Activated B cell treated with CpG ODN at 0.5 μM for 24 hours (primary cell): Measurements from ENCODE around the gene PCGF6. TPM values are rescaled to one million over a fixed set of nuclear protein-coding genes. Genes with fewer than 3 reads are reported as not detected.

Experiments
- ATAC-seq: fragments of 200-7000 bp; cut with Tn5 transposase; one replicate; pipeline ENCODE4 v1.10.0; 2021; ENCODE audit warnings: low read depth, mild to moderate bottlenecking, moderate library complexity
- CTCF ChIA-PET: fragments of 350-600 bp; sonication (Branson Sonifier 250); formaldehyde crosslinking; loops from one replicate; lab custom pipeline; 2021; ENCODE audit warnings: antibody characterized with exemption; lab: Charles Lee
- POLR2A ChIA-PET: fragments of 350-600 bp; sonication (Branson Sonifier 250); formaldehyde crosslinking; loops from one replicate; lab custom pipeline; 2021; ENCODE audit warnings: antibody characterized with exemption; lab: Charles Lee
- DNase-seq: peaks from one replicate; pipeline ENCODE4 v3.0.0; 2022
- H3K27ac Mint-ChIP-seq: one replicate; pipeline ENCODE4 v1.8.0; 2020; ENCODE audit warnings: mixed read lengths
- H3K27me3 Mint-ChIP-seq: one replicate; pipeline ENCODE4 v1.8.0; 2021; ENCODE audit warnings: mixed read lengths
- H3K36me3 Mint-ChIP-seq: one replicate; pipeline ENCODE4 v1.8.0; 2021; ENCODE audit warnings: low read depth, mixed read lengths
- H3K4me1 Mint-ChIP-seq: one replicate; pipeline ENCODE4 v1.8.0; 2021; ENCODE audit warnings: mixed read lengths
- H3K4me3 Mint-ChIP-seq: one replicate; pipeline ENCODE4 v1.8.0; 2020; ENCODE audit warnings: mild to moderate bottlenecking, mixed read lengths
- H3K9me3 Mint-ChIP-seq: one replicate; pipeline ENCODE4 v1.8.0; 2020; ENCODE audit warnings: mixed read lengths
- CTCF ChIP-seq: fragments of 200-600 bp; IDR thresholded peaks from one replicate; pipeline ENCODE4 v1.8.0; 2022; ENCODE audit warnings: antibody characterized with exemption, mild to moderate bottlenecking
- intact Hi-C: fragments of 100-400 bp; cut with micrococcal nuclease; formaldehyde crosslinking; loops from one replicate; pipeline ENCODE4 v1.15.1; 2024
- total RNA-seq: library from RNA; stranded (reverse); gene quantifications from 2 replicates; pipeline ENCODE4 v1.2.3, GENCODE V29; 2022

The PCGF6 gene
- total RNA-seq, 1 donor from 2014 or later: 7.3 TPM

DNA sequence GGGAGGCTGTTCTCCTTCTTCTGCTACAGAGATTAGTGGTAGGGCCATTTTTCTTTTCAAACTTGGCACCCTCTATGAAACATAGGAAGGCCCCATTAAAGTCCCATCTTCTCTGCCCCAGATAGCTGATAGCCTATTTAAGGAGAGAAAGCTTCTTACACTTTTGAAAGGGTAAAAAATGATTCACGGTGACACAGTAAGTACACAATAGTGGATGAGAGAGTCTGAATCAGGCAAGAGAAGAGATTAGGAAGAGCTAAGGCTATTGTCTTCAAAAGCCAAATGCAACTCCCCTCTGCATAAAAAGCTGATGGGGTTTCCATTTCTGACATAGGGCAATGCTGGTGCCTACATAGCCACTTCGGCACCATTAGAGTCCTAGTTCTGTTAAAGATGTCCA lies 70.4 kb downstream of the PCGF6 start:
- TF ChIP-seq CTCF: no peak
- Mint-ChIP-seq H3K36me3 (no peaks in the 10 kb centered on the region), H3K27me3 (peaks cover 63% of the 10 kb centered on the region), H3K4me1 (peaks cover 8% of the 10 kb centered on the region), H3K4me3 (no peak overlapping the region), H3K9me3 (no peaks in the 10 kb centered on the region), H3K27ac (no peak overlapping the region)
- ATAC-seq (no peak), DNase-seq (no peak)
- intact Hi-C loops: no loop called here
- POLR2A ChIA-PET: no interaction called here
- CTCF ChIA-PET: no interaction called here

DNA sequence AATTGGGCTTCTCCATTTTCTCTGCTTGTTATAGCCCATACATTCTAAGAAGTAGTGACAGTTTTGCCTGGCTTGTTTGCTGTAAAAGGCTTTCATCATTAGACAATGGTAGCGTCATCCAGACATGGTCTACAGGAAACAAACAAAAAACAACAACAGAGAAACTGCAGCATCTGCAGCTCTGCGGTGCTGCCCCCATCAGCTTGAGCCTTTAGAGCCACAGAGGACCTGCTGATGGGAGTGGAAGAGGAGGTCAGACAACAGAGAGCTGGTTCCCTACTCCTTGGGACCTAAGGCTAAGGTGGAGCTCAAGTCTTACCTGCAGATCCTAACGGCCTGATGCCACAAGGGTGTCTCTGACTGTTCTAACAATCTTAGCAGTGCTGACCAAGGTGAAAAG lies 70.9 kb downstream of the PCGF6 start:
- no peak for ATAC-seq
- intact Hi-C loops: no loop called here
- DNase-seq: no peak
- H3K27ac Mint-ChIP-seq: no peak overlapping the region
- no peak for TF ChIP-seq CTCF
- peaks cover 68% of the 10 kb centered on the region for H3K27me3 Mint-ChIP-seq
- H3K36me3 Mint-ChIP-seq: no peaks in the 10 kb centered on the region
- ChIA-PET POLR2A (no interaction called here), CTCF (no interaction called here)
- H3K4me3 Mint-ChIP-seq: no peak overlapping the region
- no peaks in the 10 kb centered on the region for H3K9me3 Mint-ChIP-seq
- H3K4me1 Mint-ChIP-seq: peaks cover 8% of the 10 kb centered on the region

GRCh38 chr10:103278862-103279298 lies 72.1 kb downstream of the PCGF6 start:
- H3K36me3 Mint-ChIP-seq: no peaks in the 10 kb centered on the region
- TF ChIP-seq CTCF: no peak
- no peak for ATAC-seq
- no peak overlapping the region for H3K27ac Mint-ChIP-seq
- POLR2A ChIA-PET: no interaction called here
- no peak overlapping the region for H3K4me3 Mint-ChIP-seq
- intact Hi-C loops: no loop called here
- H3K9me3 Mint-ChIP-seq: no peaks in the 10 kb centered on the region
- peaks cover 63% of the 10 kb centered on the region for H3K27me3 Mint-ChIP-seq
- DNase-seq: peak; percentile 21
- CTCF ChIA-PET: interaction anchor here (1.0 kb wide), 1 partner anchor 35 kb away, joined by 3 read pairs; no protein-coding TSS in a partner anchor
- peaks cover 8% of the 10 kb centered on the region for H3K4me1 Mint-ChIP-seq

DNA sequence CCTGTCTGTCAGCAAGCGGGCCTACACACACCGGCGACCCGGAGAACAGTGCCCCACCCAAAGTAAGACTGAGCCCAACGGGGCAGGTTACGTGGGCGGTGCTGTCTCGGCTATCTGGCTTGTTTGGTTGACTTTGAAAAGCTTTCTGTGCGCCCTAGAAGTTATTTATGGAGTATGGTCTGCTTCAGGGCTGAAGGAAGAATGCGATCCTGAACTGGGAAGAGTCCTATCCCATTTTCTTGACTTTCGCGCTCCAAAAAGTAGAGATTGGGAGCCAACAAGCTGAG lies 72.5 kb downstream of the PCGF6 start:
- intact Hi-C loops: no loop called here
- CTCF ChIA-PET: interaction anchor here (1.0 kb wide), 1 partner anchor 34 kb away, joined by 3 read pairs; no protein-coding TSS in a partner anchor
- TF ChIP-seq CTCF: no peak

GRCh38 chr10:103277713-103278536 lies 73.0 kb downstream of the PCGF6 start:
- Mint-ChIP-seq H3K4me1 (peaks cover 8% of the 10 kb centered on the region), H3K27ac (no peak overlapping the region), H3K4me3 (no peak overlapping the region), H3K9me3 (no peaks in the 10 kb centered on the region), H3K27me3 (peaks cover 67% of the 10 kb centered on the region), H3K36me3 (no peaks in the 10 kb centered on the region)
- intact Hi-C loops: no loop called here
- no peak for ATAC-seq
- CTCF ChIA-PET: no interaction called here
- POLR2A ChIA-PET: no interaction called here
- no peak for DNase-seq
- no peak for TF ChIP-seq CTCF

More for the DNA sequence above, 72.5 kb downstream of the PCGF6 start:
- Mint-ChIP-seq H3K27me3 (peaks cover 66% of the 10 kb centered on the region), H3K4me3 (no peak overlapping the region), H3K36me3 (no peaks in the 10 kb centered on the region), H3K4me1 (peaks cover 8% of the 10 kb centered on the region), H3K27ac (no peak overlapping the region), H3K9me3 (no peaks in the 10 kb centered on the region)
- ATAC-seq: no peak
- no peak for DNase-seq
- POLR2A ChIA-PET: no interaction called here
